Breast epithelium (tissue), 4 donors: ENCODE results near the gene SLC26A11. TPM values are rescaled to one million over a fixed set of nuclear protein-coding genes. Genes with fewer than 3 reads are reported as not detected.
"Not testable (repeated sequence)": the region's sequence is repeated elsewhere in the genome, so short reads cannot be mapped to it uniquely, and the experiment has no call there.

ENCODE experiments used
- DNase-seq, 2 donors: peaks; one replicate each; pipeline ENCODE4 v3.0.0-alpha.2; 2019; ENCODE audit warnings: low spot score in 2 of 2
- H3K27ac ChIP-seq, 2 donors: fragments of 200-600 bp; sonication (generic) in 1 of 2; one replicate each; pipeline ENCODE4 v1.5.1; 2016 to 2019; ENCODE audit warnings: mild to moderate bottlenecking in 1 of 2
- H3K27me3 ChIP-seq, 2 donors: fragments of 200-600 bp; sonication (generic) in 1 of 2; one replicate each; pipeline versions ENCODE4 v1.5.1 to v1.6.0; 2017 to 2019; ENCODE audit warnings: control low read depth in 1 of 2, mild to moderate bottlenecking in 1 of 2
- H3K36me3 ChIP-seq: fragments of 200-600 bp; one replicate; pipeline ENCODE4 v1.5.1; 2019
- H3K4me1 ChIP-seq, 2 donors: fragments of 200-600 bp; sonication (generic); one replicate each; pipeline ENCODE4 v1.5.1; 2016 to 2019; ENCODE audit warnings: control low read depth in 1 of 2
- H3K4me3 ChIP-seq, 3 donors: fragments of 200-600 bp; sonication (generic); 1 replicate in 2 of 3; 2 replicates in 1 of 3; pipeline ENCODE4 v1.5.1; 2016 to 2019; ENCODE audit warnings: mild to moderate bottlenecking in 3 of 3, moderate library complexity in 2 of 3
- H3K9me3 ChIP-seq, 2 donors: fragments of 200-600 bp; sonication (generic) in 1 of 2; one replicate each; pipeline ENCODE4 v1.5.1; 2016 to 2019; ENCODE audit warnings: control low read depth in 1 of 2
- POLR2A ChIP-seq: fragments of 450-650 bp; IDR thresholded peaks from one replicate; pipeline ENCODE4 v1.6.1; 2016; ENCODE audit warnings: antibody characterized with exemption, mild to moderate bottlenecking, moderate library complexity
- POLR2AphosphoS5 ChIP-seq, 3 donors: sonication (generic); formaldehyde crosslinking; IDR thresholded peaks; one replicate each; pipeline ENCODE4 v1.6.1; 2017; ENCODE audit warnings: antibody characterized with exemption in 3 of 3
- intact Hi-C: fragments of 100-400 bp; cut with DNase I; formaldehyde crosslinking; loops from one replicate; pipeline ENCODE4 v1.15.1; 2023; ENCODE audit warnings: low total_unique reads
- total RNA-seq, 3 donors: library from RNA; depleted of rRNA; stranded (reverse); fragments of >200 nt; gene quantifications; one replicate each; pipeline ENCODE4 v1.1.0, GENCODE V29; 2016
- TF ChIP-seq, protein P1 (sequence below), 3 donors: fragments of 450-650 bp; IDR thresholded peaks; one replicate each; pipeline ENCODE4 v1.5.1; 2016 to 2017; ENCODE audit warnings: antibody characterized with exemption in 3 of 3, mild to moderate bottlenecking in 3 of 3, moderate library complexity in 3 of 3

SLC26A11 gene
- total RNA-seq, 3 donors from 2014 or later, result 12.0 to 20.6 (median 19.0) TPM

DNA sequence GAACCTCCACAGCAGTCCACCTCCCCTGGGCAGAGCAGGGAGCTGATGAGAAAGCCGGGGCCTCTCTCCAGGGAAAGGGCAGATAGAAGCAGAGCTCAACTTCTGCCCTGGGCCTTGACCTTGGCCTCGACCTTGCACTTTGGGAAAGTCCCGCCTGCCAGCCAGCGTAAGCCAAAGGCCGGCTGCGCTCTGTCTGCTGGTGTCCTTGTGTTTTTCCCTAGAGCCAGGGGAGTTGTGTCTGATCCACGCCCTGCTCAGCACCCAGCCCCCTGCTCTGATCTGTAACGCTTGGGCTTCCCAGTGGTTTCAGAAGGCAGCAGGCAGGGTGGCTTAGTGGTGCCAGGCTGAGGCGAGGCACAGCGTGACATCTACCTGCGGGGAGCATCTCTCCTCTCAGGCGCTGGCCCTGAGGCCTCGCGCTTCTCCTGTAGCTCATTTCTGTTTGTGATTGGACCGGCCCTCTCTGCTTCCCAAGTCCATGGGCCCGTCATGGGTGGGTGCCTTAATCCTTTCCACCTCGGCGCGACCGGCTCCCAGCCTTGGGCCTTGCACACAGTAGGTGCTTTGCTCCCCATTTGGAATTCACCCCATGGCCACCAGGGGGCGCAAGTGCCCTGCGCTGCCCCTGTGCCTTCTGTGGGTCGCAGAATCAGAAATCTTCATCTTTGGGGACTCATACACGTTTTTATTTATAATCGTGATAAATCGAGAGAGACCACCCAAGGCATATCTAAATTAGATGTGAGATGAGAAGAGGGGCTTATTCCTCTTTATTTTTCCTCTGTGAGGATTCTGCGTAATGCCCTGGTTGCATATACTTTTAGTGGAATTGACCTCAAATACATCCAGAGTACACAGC is 24.3 kb upstream of the SLC26A11 start:
- Histone ChIP-seq H3K36me3 (no peaks in the 10 kb centered on the region), H3K4me1 (no peaks in the 10 kb centered on the region), H3K4me3 (no peak overlapping the region), H3K27ac (no peak overlapping the region), H3K9me3 (no peaks in the 10 kb centered on the region), H3K27me3 (no peaks in the 10 kb centered on the region)
- intact Hi-C loops, result loop anchor here (10.0 kb wide), 1 partner anchor 59 kb away; no protein-coding TSS in a partner anchor
- TF ChIP-seq POLR2AphosphoS5 (IDR thresholded peaks at IDR 0.05), result no peak
- no peak for TF ChIP-seq POLR2A
- TF ChIP-seq, protein P1, sequence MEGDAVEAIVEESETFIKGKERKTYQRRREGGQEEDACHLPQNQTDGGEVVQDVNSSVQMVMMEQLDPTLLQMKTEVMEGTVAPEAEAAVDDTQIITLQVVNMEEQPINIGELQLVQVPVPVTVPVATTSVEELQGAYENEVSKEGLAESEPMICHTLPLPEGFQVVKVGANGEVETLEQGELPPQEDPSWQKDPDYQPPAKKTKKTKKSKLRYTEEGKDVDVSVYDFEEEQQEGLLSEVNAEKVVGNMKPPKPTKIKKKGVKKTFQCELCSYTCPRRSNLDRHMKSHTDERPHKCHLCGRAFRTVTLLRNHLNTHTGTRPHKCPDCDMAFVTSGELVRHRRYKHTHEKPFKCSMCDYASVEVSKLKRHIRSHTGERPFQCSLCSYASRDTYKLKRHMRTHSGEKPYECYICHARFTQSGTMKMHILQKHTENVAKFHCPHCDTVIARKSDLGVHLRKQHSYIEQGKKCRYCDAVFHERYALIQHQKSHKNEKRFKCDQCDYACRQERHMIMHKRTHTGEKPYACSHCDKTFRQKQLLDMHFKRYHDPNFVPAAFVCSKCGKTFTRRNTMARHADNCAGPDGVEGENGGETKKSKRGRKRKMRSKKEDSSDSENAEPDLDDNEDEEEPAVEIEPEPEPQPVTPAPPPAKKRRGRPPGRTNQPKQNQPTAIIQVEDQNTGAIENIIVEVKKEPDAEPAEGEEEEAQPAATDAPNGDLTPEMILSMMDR (IDR thresholded peaks at IDR 0.05), result peak; percentile 53 to 77 (median 65)
- no peak for DNase-seq

GRCh38 chr17:80196652-80197051 is 23.6 kb upstream of the SLC26A11 start:
- Histone ChIP-seq H3K4me3 (no peak overlapping the region), H3K9me3 (no peaks in the 10 kb centered on the region), H3K4me1 (no peaks in the 10 kb centered on the region), H3K27me3 (no peaks in the 10 kb centered on the region), H3K27ac (no peak overlapping the region), H3K36me3 (no peaks in the 10 kb centered on the region)
- intact Hi-C loops, result loop anchor here (10.0 kb wide), 1 partner anchor 58 kb away; no protein-coding TSS in a partner anchor
- no peak for DNase-seq
- no peak for TF ChIP-seq POLR2AphosphoS5 (IDR thresholded peaks at IDR 0.05)
- TF ChIP-seq POLR2A, result no peak
- TF ChIP-seq, protein P1 (IDR thresholded peaks at IDR 0.05), result no peak

DNA sequence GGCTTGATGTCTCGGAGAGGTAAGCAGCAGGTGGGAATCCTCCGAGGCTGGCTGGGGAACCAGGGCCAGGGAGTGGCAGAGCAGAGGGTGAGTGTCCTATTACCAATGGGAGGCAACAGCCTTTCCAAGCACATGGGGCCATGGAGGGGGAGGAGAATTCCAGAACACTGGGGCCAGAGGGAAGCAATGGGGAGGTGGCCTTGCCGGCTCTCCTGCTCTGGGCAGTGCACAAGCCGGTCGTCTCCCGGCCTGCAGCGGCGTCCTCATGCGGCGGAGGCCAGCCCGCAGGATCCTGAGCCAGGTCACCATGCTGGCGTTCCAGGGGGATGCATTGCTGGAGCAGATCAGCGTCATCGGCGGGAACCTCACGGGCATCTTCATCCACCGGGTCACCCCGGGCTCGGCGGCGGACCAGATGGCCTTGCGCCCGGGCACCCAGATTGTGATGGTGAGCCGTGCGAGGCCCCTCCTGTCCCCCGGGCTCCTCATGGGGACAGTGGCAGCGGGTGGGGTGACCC is 22.0 kb upstream of the SLC26A11 start:
- no peak for TF ChIP-seq POLR2AphosphoS5 (IDR thresholded peaks at IDR 0.05)
- TF ChIP-seq, protein P1 (IDR thresholded peaks at IDR 0.05), result no peak
- no peak for TF ChIP-seq POLR2A
- no peak for DNase-seq
- Histone ChIP-seq H3K9me3 (no peaks in the 10 kb centered on the region), H3K36me3 (no peaks in the 10 kb centered on the region), H3K4me1 (no peaks in the 10 kb centered on the region), H3K27me3 (no peaks in the 10 kb centered on the region), H3K27ac (no peak overlapping the region), H3K4me3 (no peak overlapping the region)
- intact Hi-C loops, result loop anchor here (10.0 kb wide), 1 partner anchor 57 kb away; no protein-coding TSS in a partner anchor

DNA sequence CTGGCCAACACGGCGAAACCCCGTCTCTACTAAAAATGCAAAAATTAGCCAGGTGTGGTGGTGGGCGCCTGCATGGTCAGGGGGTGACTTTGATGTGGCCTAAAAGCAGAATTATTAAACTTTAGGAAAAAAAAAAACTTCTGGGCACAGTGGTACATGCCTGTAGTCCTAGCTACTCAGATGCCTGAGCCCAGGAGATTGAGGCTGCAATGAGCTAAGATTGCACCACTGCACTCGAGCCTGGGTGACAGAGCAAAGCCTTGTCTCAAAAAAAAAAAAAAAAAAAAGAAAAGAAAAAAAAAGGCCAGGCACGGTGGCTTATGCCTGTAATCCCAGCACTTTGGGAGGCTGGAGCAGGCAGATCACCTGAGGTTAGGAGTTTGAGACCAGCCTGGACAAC is 20.9 kb upstream of the SLC26A11 start:
- not testable (repeated sequence) for H3K36me3 ChIP-seq, H3K9me3 ChIP-seq, DNase-seq, H3K27me3 ChIP-seq, H3K4me3 ChIP-seq, H3K27ac ChIP-seq, H3K4me1 ChIP-seq
- intact Hi-C loops, result loop anchor here (10.0 kb wide), 1 partner anchor 56 kb away; no protein-coding TSS in a partner anchor

- intact Hi-C loops, result no loop called here
- Histone ChIP-seq H3K27ac (no peak overlapping the region), H3K27me3 (no peaks in the 10 kb centered on the region), H3K4me1 (no peaks in the 10 kb centered on the region), H3K36me3 (no peaks in the 10 kb centered on the region), H3K9me3 (no peaks in the 10 kb centered on the region), H3K4me3 (no peak overlapping the region)
- no peak for DNase-seq
- TF ChIP-seq, protein P1 (IDR thresholded peaks at IDR 0.05), result no peak
- TF ChIP-seq POLR2A (no peak), POLR2AphosphoS5 (IDR thresholded peaks at IDR 0.05) (no peak)
These were observed 18.8 kb upstream of the SLC26A11 start for GRCh38 chr17:80201446-80201845.
